NCI-H2029 (cell line): Measurements from ENCODE around the gene SLC7A4.
"Not testable (repeated sequence)": the region's sequence is repeated elsewhere in the genome, so short reads cannot be mapped to it uniquely, and the experiment has no call there.

Source experiments
- DNase-seq: peaks from one replicate; lab custom pipeline; 2025; lab: John Stamatoyannopoulos, UW

SLC7A4 gene

DNA sequence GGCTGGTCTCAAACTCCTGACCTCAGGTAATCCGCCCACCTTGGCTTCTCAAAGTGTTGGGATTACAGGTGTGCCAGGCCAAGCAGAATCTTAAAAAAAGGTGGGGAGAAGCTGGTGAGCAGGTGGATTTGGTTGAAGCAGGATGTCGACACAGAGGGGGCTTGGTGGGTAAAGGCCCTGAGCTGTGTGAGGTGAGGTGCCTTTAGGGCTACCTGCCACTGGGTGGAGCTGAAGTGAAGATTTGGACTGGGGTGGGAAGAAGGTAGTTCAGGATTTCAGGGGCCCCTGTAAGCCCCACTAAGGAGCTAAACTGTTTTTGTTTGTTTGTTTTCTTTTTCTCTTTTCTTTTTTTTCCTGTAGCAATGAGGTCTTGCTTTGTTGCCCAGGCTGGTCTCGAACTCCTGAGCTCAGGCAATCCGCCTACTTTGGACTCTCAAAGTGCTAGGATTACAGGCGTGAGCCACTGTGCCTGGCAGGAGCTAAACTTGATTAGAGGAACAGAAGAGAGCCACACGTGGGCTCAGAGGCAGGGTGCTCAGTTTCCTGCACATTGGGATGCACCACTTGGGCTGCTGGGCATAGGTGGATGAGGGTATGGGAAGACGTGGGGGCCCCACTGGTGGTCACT is 11.4 kb downstream of the SLC7A4 start:
- DNase-seq = no peak

- DNase-seq = no peak
Measured at GRCh38 chr22:21018314-21018713, 14.0 kb downstream of the SLC7A4 start.

DNA sequence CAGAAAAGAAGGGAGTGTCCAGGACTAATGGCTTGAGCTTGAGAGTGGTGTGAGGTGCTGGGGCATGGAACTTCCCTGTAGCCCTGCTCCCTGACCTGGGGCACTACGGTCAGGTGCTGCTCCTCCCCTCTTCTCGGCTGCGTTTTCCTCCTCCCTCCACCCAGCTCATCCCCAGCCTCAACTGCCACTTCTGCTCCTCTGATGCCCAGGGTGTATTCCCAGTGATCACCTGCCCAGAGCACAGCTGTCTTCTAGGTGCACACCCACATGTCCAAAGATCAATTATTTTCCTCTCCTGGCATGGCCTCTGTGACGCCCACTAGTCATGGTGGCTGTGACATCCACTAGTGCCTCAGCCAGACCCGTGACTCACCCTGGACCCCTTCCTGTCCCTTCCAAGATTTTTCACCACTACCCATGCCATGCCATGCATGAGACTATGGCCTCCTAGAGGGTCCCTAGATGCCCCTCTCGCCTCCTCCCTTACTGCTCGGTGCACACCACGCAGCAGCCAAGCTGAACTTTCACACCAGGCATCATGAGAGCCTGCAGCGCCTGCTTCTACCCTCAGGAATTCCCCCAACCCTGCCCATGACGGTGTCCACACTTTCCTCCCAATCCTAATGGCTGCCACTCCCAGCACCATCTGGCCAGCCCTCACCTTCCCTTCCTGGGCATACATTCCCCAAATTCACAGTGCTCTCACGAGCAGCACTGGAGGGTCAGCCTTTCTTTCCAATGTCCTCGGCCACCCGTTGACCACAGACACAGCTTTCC is 15.5 kb downstream of the SLC7A4 start:
- no peak for DNase-seq

DNA sequence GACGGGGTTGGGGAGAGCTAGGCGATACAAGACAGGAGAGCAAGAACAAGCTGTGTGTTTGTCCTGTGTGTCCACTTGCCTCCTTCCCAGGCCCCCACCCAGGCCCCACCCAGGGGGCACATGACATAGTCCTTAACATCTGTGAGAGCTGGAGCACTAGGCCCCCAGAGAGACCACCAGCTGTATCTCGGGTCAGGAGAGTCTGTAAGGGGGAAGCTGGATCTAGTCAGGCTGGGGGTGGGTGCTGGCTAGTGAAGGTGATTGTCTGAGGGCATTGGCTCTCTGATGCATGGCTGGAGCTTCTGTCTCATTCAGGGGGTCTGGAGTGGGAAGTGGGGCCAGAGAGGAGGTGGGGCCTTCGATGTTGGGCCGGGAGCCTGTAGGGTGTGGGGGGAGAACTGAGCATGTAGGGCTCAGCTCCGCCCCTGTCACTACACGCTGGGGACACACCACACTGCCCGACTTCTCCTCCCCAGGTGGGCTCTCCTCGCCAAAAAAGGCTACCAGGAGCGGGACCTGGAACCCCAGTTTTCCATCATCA is 16.8 kb downstream of the SLC7A4 start:
- DNase-seq = no peak

DNA sequence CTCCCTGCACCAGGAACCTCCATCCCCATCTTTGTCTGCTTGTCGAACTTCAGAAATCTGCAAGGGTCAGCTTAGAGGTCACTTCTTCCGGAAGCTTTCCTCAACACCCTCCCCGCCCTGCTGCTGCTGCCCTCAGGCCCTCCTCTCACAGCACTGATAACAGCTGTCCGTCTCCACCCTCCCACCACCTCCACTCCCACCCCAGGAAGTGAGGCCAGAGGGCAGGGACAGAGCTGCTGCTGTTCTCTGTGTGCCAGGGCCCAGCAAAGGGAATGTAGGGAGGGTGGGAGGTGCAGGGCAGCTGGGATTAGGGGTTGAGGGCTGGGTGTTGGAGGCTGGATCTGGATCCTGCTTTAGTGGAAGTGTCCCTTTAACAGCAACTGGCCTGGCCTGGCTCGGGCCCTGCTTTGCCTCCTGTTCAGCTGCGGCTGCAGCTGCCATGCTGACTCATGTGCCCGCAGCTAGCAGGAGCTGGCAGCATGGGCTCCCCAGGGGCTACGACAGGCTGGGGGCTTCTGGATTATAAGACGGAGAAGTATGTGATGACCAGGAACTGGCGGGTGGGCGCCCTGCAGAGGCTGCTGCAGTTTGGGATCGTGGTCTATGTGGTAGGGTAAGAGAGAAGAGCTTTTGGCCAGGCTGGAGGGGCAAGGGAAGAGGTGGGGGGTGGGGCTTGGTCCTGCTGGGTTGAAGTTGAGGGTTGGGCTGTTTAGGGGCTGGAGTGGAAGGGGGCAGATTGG is 17.5 kb downstream of the SLC7A4 start, which contains the start of gene P2RX6:
Gene P2RX6, plus strand, starts transcription at position 440 of the 740 bp plus-strand sequence. Its CDS starts 10 bp downstream, at position 450.
- DNase-seq = no peak

DNA sequence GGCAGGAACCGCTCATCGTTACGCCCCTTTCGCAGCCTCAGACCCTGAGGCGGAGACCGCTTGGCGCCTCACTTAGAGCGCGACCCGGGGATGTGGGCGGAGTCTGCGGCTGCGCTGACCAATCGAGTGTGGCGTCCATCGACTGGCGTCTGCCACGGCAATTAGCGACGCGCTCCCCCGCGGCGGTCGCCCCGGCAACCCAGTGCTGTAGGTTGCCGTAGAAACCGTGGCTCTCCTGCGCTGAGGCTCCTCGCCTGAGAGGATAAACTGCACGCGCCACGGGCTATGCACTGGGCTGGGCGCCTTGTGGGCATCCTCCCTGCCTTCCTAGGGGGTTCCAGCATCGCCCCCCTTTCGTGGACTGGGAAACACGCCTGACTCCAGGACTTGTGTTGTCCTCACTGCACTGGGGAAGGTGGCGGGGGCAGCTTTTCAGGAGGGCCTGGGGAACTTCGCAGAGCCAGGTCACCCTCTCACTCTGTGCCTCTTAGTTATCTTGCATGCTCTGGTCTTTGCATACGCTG is 18.1 kb downstream of the SLC7A4 start:
- DNase-seq = peak; percentile 86

DNA sequence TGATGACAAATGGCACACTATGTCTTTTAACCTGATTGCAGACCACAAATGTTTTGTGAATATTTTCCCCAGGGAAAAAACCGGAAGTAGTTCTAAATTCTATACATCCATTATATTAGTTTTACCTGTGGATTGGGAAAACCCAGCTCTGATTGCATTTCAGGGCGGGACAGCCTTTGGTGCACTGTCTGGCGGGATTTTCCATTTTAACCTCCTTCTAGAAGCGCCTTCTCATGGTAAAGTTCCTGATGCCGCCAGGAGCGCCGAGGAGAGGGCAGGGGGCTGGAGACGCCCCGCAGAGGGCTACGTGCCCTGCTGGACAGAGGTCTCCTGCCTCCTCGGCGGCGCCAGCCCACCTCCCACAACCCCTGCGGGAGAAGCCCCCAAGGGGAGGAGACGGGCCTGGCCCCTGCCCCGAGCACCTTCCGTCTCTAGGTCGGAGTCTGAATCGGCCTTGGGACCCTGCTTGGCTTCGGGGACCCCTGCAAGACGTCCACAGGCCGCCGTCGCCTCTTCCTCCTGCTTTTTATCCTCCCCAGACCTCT is 18.6 kb downstream of the SLC7A4 start:
- no peak for DNase-seq

GRCh38 chr22:21012446-21013407 is 19.6 kb downstream of the SLC7A4 start:
- no peak for DNase-seq

DNA sequence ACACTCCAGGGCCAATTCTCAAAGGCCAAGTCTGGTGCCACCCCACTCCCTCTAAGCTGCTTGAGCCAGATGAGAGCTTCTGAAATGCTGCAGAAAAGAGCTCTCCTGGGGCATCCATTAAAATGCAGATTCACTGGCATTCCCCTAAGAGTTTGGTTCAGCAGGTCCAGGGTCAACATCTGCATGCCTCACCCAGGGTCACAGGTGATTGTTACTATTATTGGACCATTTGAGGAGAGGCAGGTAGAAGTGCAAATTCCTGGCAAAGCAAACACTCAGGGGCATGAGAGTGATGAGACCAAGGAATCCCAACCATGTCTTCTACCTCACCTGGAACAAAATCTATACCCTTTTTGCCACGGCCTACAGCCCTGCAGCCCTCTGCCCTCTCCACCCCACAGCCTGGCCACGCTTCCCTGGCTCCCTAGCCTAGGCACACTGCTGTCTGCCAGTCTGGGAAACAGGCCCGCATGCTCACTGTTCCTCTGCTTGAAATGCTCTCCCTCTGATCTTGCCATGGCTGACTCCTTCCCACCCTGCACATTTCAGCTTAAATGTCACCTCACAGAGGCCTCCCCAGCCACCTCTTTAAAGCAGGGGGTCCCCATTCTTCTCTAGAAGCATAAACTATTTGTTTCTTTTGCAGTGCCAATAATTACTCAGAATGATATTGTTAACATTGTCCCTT is 21.8 kb downstream of the SLC7A4 start:
- DNase-seq = no peak

DNA sequence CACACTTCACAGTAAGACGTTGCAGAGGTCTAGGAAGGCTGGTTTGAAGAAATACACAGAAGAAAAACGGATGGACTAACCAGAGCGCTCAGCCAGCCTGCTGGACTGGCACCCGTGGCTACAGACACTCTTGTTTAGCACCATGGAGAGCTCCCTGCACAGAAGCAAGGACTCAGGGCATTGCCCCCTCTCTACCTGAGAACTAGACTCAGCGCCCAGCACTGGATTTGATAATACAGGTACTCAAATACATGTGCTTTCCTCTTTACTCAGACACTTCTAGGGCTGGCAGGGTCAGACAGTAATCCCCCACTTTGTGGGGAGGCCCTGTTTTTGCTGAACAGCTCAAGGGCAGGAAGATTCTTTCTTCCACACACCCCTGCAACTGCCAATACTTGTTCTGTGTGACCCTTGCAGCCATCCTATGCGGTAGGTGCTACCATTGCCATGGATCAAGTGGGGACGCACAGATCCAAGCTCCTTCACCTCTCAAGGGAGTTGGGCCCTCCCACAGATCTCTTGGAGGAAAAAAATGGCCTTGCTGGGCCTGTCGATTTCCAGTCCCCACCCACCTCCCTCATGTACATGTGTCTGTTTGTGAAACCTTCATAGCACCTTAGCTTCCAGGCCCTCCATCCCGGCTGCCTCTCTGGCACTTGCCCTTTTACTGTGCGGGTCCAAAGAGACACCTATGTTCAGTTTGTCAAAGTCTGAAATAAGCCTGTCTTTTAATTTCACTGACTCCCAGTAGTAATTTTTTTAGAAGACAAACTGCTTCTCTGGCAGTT is 22.5 kb downstream of the SLC7A4 start:
- DNase-seq = no peak

- DNase-seq = not testable (repeated sequence)
Measured at GRCh38 chr22:21009208-21009607, 23.2 kb downstream of the SLC7A4 start.

GRCh38 chr22:21003782-21004181 is 28.6 kb downstream of the SLC7A4 start:
- DNase-seq = peak; percentile 51

- DNase-seq = peak; percentile 94
Measured at GRCh38 chr22:21001601-21002325, 30.6 kb downstream of the SLC7A4 start, which contains the start of gene THAP7. Gene THAP7, minus strand, starts transcription at chr22:21002118. Its CDS starts 207 bp downstream, at chr22:21001911.

- no peak for DNase-seq
Measured at GRCh38 chr22:21000987-21001600, 31.3 kb downstream of the SLC7A4 start.

GRCh38 chr22:21000207-21000986 is 32.0 kb downstream of the SLC7A4 start:
- DNase-seq = no peak

DNA sequence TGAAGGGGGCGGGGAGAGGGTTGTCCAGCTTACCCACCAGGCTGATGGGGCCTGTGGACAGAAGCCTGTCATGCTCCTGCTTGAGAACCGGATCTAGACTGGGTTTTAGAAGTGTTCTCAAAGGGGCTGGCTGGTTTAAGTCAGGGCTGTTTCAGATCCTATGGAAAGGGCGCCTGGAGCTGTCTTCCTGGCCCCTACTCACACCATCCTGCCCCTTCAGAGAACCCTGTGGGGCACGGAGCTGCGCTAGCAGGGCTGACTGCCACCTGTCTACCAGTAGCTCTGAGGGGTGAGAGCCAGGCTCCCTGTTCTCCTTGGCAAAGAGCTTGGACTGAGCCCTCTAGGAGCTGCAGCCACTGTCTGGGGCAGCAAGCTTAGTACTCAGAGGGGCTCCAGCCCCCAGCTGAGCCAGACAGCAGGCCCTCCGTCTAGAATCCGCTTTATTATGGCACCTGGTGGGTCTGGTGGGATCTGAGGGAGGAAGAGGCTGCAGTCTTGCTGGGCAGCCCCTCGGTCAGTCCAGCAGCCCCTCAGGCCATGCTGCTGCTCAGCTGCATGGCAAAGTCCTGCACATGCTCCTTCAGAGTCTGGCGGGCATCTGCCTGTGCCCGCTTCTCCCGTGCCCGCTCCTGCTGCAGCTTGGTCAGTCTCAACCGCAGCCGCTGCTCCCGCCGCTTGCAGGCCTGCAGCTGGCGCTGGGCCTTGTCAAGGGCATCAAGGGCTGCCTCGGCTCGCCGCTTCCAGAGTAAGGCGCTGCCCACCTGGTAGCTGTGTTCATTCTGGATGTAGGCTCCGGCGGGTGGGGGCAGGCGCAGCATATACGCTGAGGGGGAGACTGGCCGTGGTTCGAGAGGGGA is 32.8 kb downstream of the SLC7A4 start:
- no peak for DNase-seq
